GM12878 (cell line): Measurements from ENCODE around the gene UTF1.

Experiments
- BRCA1 ChIP-seq: IDR thresholded peaks from 2 replicates; pipeline ENCODE4 v1.6.1; 2011; ENCODE audit warnings: low read depth, low read length, improper control_type of control experiment
- GABPA ChIP-seq: IDR thresholded peaks from 2 replicates; pipeline ENCODE4 v1.6.1; 2014; ENCODE audit warnings: antibody characterized with exemption, low read depth, mild to moderate bottlenecking, inconsistent platforms
- MXI1 ChIP-seq: fragments of 150-350 bp; IDR thresholded peaks from 2 replicates; pipeline ENCODE4 v1.6.1; 2011; ENCODE audit warnings: low read depth, mild to moderate bottlenecking, inconsistent platforms, low read length, improper control_type of control experiment
- RFX5 ChIP-seq: IDR thresholded peaks from 2 replicates; pipeline ENCODE4 v1.6.1; 2011; ENCODE audit warnings: low read depth, low read length, improper control_type of control experiment

DNA sequence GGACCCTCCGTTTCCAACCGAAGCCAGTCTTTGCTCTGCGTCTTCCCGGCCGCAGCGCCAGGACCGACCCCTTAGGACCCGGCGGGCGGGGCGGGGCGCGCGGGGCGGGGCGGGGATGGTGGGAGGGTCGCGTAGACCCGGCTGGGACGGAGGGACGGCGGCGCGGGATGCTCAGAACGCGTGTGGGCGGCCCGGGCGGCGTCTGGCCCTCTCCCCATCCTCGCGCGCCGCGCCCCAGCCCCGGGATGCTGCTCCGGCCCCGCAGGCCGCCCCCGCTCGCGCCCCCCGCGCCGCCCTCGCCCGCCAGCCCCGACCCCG lies at the start of gene UTF1:
- TF ChIP-seq BRCA1 (no peak), MXI1 (no peak), GABPA (no peak), RFX5 (no peak)
